ENCODE measurements around the gene AGBL1.

- TF ChIP-seq CTCF (conservative IDR thresholded peaks at IDR 0.05), result no peak
- no peak for TF ChIP-seq EZH2 (IDR thresholded peaks at IDR 0.05; ENCODE audit: low read depth)
Measured at GRCh38 chr15:86903642-86904421, 824.2 kb downstream of the AGBL1 start.

Data from PC-9 (cell line).